IMR-90 (cell line): Measurements from ENCODE around the gene EXOC6B. TPM values are rescaled to one million over a fixed set of nuclear protein-coding genes. Genes with fewer than 3 reads are reported as not detected.

ENCODE experiments used
- microRNA-seq, 2 experiments: library from miRNA; stranded (forward) in 1 of 2; unstranded in 1 of 2; fragments of 10-50 nt in 1 of 2; fragments of <30 nt in 1 of 2; gene quantifications in 1 of 2; microRNA quantifications in 1 of 2; one replicate each; pipeline versions ENCODE3 to v1.1.0; 2013 to 2020; ENCODE audit not compliant: insufficient read depth in 1 of 2, insufficient read length in 1 of 2, unreplicated experiment in 1 of 2
- polyA plus RNA-seq, 3 experiments: library from polyadenylated mRNA; depleted of rRNA; stranded (reverse); fragments of >200 nt; gene quantifications; 2 replicates each; pipeline ENCODE4 v1.2.3, GENCODE V29; 2012; ENCODE audit warnings: low replicate concordance in 1 of 3
- small RNA-seq, 5 experiments: library from RNA; depleted of rRNA; stranded (forward); fragments of <200 nt; gene quantifications; one replicate each; pipeline ENCODE3, GENCODE V24; 2012
- total RNA-seq: library from RNA; depleted of rRNA; stranded (reverse); fragments of >200 nt; gene quantifications from 2 replicates; pipeline ENCODE4 v1.2.3, GENCODE V29; 2012; rRNA removed

The EXOC6B gene
- total and polyA plus RNA-seq, 2 of the 4 experiments (the other 2 are of a cell fraction) = 10.2 to 29.4 TPM

Small RNA genes within 50 kb of the gene (microRNA-seq; reads per million reads assigned to microRNA genes)
- gene RF00592 (ENCODE audit: insufficient read depth, insufficient read length) (not detected), gene RNU2-39P (ENCODE audit: insufficient read depth, insufficient read length) (not detected)

Small RNA genes within 50 kb of the gene (small RNA-seq; reads per million reads assigned to genes)
- gene RF00592 = 0 to 0.53 (median 0) reads per million in 5 experiments
- 0.42 to 10.8 (median 0.65) reads per million in 5 experiments for gene RNU2-39P

Other genes starting within 250 kb of the EXOC6B start
- gene SPR, start 61.4 kb upstream of the EXOC6B start, total RNA-seq = 15.8 and 17.4 TPM in 2 replicates
- gene SPR, start 61.4 kb upstream of the EXOC6B start, polyA plus RNA-seq (2012; rRNA removed) = 14.3 and 14.9 TPM in 2 replicates
- gene EMX1, start 91.5 kb upstream of the EXOC6B start, total RNA-seq = not detected in 2 replicates
- not detected in 2 replicates for gene EMX1, start 91.5 kb upstream of the EXOC6B start, polyA plus RNA-seq (2012; rRNA removed)
- gene SFXN5, start 245.7 kb upstream of the EXOC6B start, total RNA-seq = 8.3 and 8.6 TPM in 2 replicates
- gene SFXN5, start 245.7 kb upstream of the EXOC6B start, polyA plus RNA-seq (2012; rRNA removed) = 14.3 and 17.0 TPM in 2 replicates